ENCODE measurements around the gene MIDN. TPM values are rescaled to one million over a fixed set of nuclear protein-coding genes. Genes with fewer than 3 reads are reported as not detected.

Gene MIDN
- total RNA-seq, 1 donor from 2014 or later = 170 TPM

GRCh38 chr19:1225440-1226226, 22.8 kb upstream of the MIDN start:
- intact Hi-C loops (cut with DNase I) = no loop called here
- Histone ChIP-seq H3K27ac (no peak overlapping the region), H3K27me3 (no peaks in the 10 kb centered on the region), H3K36me3 (peaks cover 0 to 52% of the 10 kb centered on the region in 2 donors), H3K4me3 (no peak overlapping the region), H3K9me3 (no peaks in the 10 kb centered on the region), H3K4me1 (no peaks in the 10 kb centered on the region)
- no peak for DNase-seq (ENCODE audit: extremely low spot score in 2 of 2)
- TF ChIP-seq CTCF (IDR thresholded peaks at IDR 0.05) (no peak), POLR2AphosphoS5 (IDR thresholded peaks at IDR 0.05; ENCODE audit: insufficient read depth in 1 of 2, low read depth in 1 of 2) (no peak), POLR2A (IDR thresholded peaks at IDR 0.05) (no peak)

- no peak for TF ChIP-seq POLR2AphosphoS5 (IDR thresholded peaks at IDR 0.05; ENCODE audit: insufficient read depth in 1 of 2, low read depth in 1 of 2)
- TF ChIP-seq CTCF (IDR thresholded peaks at IDR 0.05) = no peak
- no peak overlapping the region for H3K27ac ChIP-seq
- no peaks in the 10 kb centered on the region for H3K27me3 ChIP-seq
- H3K9me3 ChIP-seq = no peaks in the 10 kb centered on the region
- no peak overlapping the region for H3K4me3 ChIP-seq
- peaks cover 0 to 46% of the 10 kb centered on the region in 2 donors for H3K36me3 ChIP-seq
- no peak for DNase-seq (ENCODE audit: extremely low spot score in 2 of 2)
- no peaks in the 10 kb centered on the region for H3K4me1 ChIP-seq
- intact Hi-C loops (cut with DNase I) = no loop called here
Measured at GRCh38 chr19:1226227-1226518, 22.2 kb upstream of the MIDN start.

- no peak for TF ChIP-seq POLR2A (IDR thresholded peaks at IDR 0.05)
- TF ChIP-seq CTCF (IDR thresholded peaks at IDR 0.05) = no peak
- TF ChIP-seq POLR2AphosphoS5 (IDR thresholded peaks at IDR 0.05; ENCODE audit: insufficient read depth in 1 of 2, low read depth in 1 of 2) = no peak
- intact Hi-C loops (cut with DNase I) = no loop called here
- H3K27me3 ChIP-seq = no peaks in the 10 kb centered on the region
- DNase-seq (ENCODE audit: extremely low spot score in 2 of 2) = no peak
- H3K9me3 ChIP-seq = no peaks in the 10 kb centered on the region
- peaks cover 2% of the 10 kb centered on the region for H3K4me1 ChIP-seq
- no peak overlapping the region for H3K4me3 ChIP-seq
- no peak overlapping the region for H3K27ac ChIP-seq
- H3K36me3 ChIP-seq = peaks cover 0 to 42% of the 10 kb centered on the region in 2 donors
Measured at GRCh38 chr19:1226522-1227303, 21.7 kb upstream of the MIDN start.

- no peak for TF ChIP-seq POLR2A (IDR thresholded peaks at IDR 0.05)
- TF ChIP-seq CTCF (IDR thresholded peaks at IDR 0.05) = no peak
- TF ChIP-seq POLR2AphosphoS5 (IDR thresholded peaks at IDR 0.05; ENCODE audit: insufficient read depth in 1 of 2, low read depth in 1 of 2) = no peak
- DNase-seq (ENCODE audit: extremely low spot score in 2 of 2) = no peak
- no peaks in the 10 kb centered on the region for H3K27me3 ChIP-seq
- H3K27ac ChIP-seq = no peak overlapping the region
- H3K4me3 ChIP-seq = no peak overlapping the region
- peaks cover 9% of the 10 kb centered on the region for H3K4me1 ChIP-seq
- intact Hi-C loops (cut with DNase I) = no loop called here
- peaks cover 0 to 34% of the 10 kb centered on the region in 2 donors for H3K36me3 ChIP-seq
- no peaks in the 10 kb centered on the region for H3K9me3 ChIP-seq
Measured at GRCh38 chr19:1227304-1228054, 20.9 kb upstream of the MIDN start.

Measured in vagina (tissue), 2 donors.